GM23248 (cell line): ENCODE measurements around the gene TCF7L2.

ENCODE experiments used
- EZH2 ChIP-seq: fragments of 200-600 bp; sonication (generic); IDR thresholded peaks from 2 replicates; pipeline ENCODE4 v1.6.1; 2018; ENCODE audit warnings: antibody characterized with exemption, mild to moderate bottlenecking; ENCODE audit not compliant: insufficient read depth, poor library complexity, severe bottlenecking
- EZH2phosphoT487 ChIP-seq: fragments of 200-600 bp; sonication (generic); IDR thresholded peaks from 2 replicates; pipeline ENCODE4 v1.6.1; 2018; ENCODE audit warnings: antibody characterized with exemption, moderate library complexity, mild to moderate bottlenecking, low read depth; ENCODE audit not compliant: insufficient read depth

DNA sequence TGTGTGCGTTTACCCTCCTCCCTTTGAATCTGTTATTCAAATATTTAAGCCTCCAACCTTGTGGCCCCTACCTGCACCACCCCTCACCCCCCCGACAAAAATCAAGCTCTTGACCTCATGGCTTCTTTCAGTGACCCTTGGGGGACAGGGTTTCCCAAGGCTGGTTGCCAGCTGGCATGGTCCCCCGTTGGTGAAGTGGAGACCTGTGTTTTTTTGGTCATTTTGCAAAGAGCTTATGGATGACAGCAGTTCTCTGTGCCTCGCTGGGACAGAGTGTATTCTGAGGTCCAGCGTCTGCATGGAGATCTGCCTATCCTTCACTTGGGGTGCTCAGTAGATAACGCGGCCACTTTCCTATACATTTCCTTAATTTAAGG, 111.0 kb downstream of the TCF7L2 start:
- TF ChIP-seq EZH2 (no peak), EZH2phosphoT487 (no peak)
